Occipital lobe (tissue), 2 donors: ENCODE measurements around the gene SRSF11. TPM values are rescaled to one million over a fixed set of nuclear protein-coding genes. Genes with fewer than 3 reads are reported as not detected.

Source experiments
- small RNA-seq: library from RNA; depleted of rRNA; stranded (forward); fragments of <200 nt; gene quantifications from one replicate; pipeline ENCODE3, GENCODE V24; 2014
- total RNA-seq: library from RNA; depleted of rRNA; stranded (reverse); fragments of >200 nt; gene quantifications from one replicate; pipeline ENCODE4 v1.2.3, GENCODE V29; 2014

The SRSF11 gene
- total RNA-seq, 1 donor from 2014 or later, result 212 TPM

Small RNA genes lying within 50 kb of the gene (small RNA-seq; reads per million reads assigned to genes)
- not detected for gene RN7SL242P

Other genes starting within 250 kb of the SRSF11 start
- gene LRRC40, start 15.8 kb upstream of the SRSF11 start, total RNA-seq, result 97.8 TPM
- gene ANKRD13C, start 133.3 kb downstream of the SRSF11 start, total RNA-seq, result 108 TPM
- gene CTH, start 189.9 kb downstream of the SRSF11 start, total RNA-seq, result 5.1 TPM